Sigmoid colon (tissue), 7 donors: ENCODE data around the gene GAS2L1. TPM values are rescaled to one million over a fixed set of nuclear protein-coding genes. Genes with fewer than 3 reads are reported as not detected.

Source experiments
- DNase-seq: peaks from one replicate; pipeline ENCODE4 v3.0.0-alpha.2; 2019
- H3K27ac ChIP-seq, 4 donors: fragments of 200-600 bp; sonication (generic); one replicate each; pipeline ENCODE4 v1.5.1; 2016 to 2019; ENCODE audit warnings: mild to moderate bottlenecking in 1 of 4
- H3K27me3 ChIP-seq, 3 donors: fragments of 200-600 bp; sonication (generic); one replicate each; pipeline ENCODE4 v1.5.1; 2019; ENCODE audit warnings: mild to moderate bottlenecking in 1 of 3
- H3K36me3 ChIP-seq, 4 donors: fragments of 200-600 bp; sonication (generic); one replicate each; pipeline ENCODE4 v1.5.1; 2016 to 2019
- H3K4me1 ChIP-seq, 4 donors: fragments of 200-600 bp; sonication (generic); one replicate each; pipeline ENCODE4 v1.5.1; 2017 to 2019
- H3K4me3 ChIP-seq, 4 donors: fragments of 200-600 bp; sonication (generic); one replicate each; pipeline ENCODE4 v1.5.1; 2017 to 2019; ENCODE audit warnings: mild to moderate bottlenecking in 2 of 4, moderate library complexity in 1 of 4
- H3K9me3 ChIP-seq, 4 donors: fragments of 200-600 bp in 3 of 4; sonication (generic) in 3 of 4; one replicate each; pipeline versions ENCODE4 v1.5.1 to v1.6.1; 2013 to 2019
- CTCF ChIP-seq, 4 experiments: fragments of 450-650 bp in 3 of 4; fragments of 200-600 bp in 1 of 4; IDR thresholded peaks; one replicate each; pipeline ENCODE4 v1.5.1; 2016 to 2019; ENCODE audit warnings: antibody characterized with exemption in 4 of 4, mild to moderate bottlenecking in 3 of 4, moderate library complexity in 2 of 4
- EP300 ChIP-seq, 4 donors: sonication (generic); formaldehyde crosslinking; IDR thresholded peaks; one replicate each; pipeline ENCODE4 v1.6.1; 2017; ENCODE audit warnings: antibody characterized with exemption in 4 of 4
- POLR2A ChIP-seq, 2 donors: fragments of 450-650 bp; IDR thresholded peaks; one replicate each; pipeline ENCODE4 v1.6.1; 2016; ENCODE audit warnings: antibody characterized with exemption in 2 of 2, mild to moderate bottlenecking in 2 of 2, moderate library complexity in 2 of 2
- POLR2AphosphoS5 ChIP-seq, 4 donors: sonication (generic); formaldehyde crosslinking; IDR thresholded peaks; one replicate each; pipeline ENCODE4 v1.6.1; 2017; ENCODE audit warnings: antibody characterized with exemption in 4 of 4
- WGBS, 2 donors: extraction: QIAGEN DNeasy Blood & Tissue Kit; methylation state at CpG; one replicate each; pipeline ENCODE4 v1.1.7; 2013; 5-methylcytosine and 5-hydroxymethylcytosine counted together
- intact Hi-C: fragments of 100-400 bp; cut with DNase I; formaldehyde crosslinking; loops from one replicate; pipeline ENCODE4 v1.15.1; 2023
- polyA plus RNA-seq, 3 donors: library from polyadenylated mRNA; stranded (reverse); fragments of 200-250 nt; gene quantifications; one replicate each; pipeline ENCODE4 v1.2.3, GENCODE V29; 2013
- total RNA-seq, 4 donors: library from RNA; depleted of rRNA; stranded (reverse); fragments of >200 nt; gene quantifications; one replicate each; pipeline ENCODE4 v1.1.0, GENCODE V29; 2016
- donor health status: healthy with polysubstance abuse.
- donor health status: Bipolar disorder and iron deficiency.
- donor health status: healthy.

GAS2L1 gene
- total and polyA plus RNA-seq, 7 donors: 12.0 to 27.5 (median 22.1) TPM

- H3K27me3 ChIP-seq: no peaks in the 10 kb centered on the region
- H3K36me3 ChIP-seq: peaks cover 5 to 38% (median 15%) of the 10 kb centered on the region in 4 donors
- H3K27ac ChIP-seq: peak overlapping the region; percentile 94 to 100 (median 96)
- peak overlapping the region; percentile 72 to 80 (median 76) for H3K4me3 ChIP-seq
- no peaks in the 10 kb centered on the region for H3K9me3 ChIP-seq
- 0 to 1% methylated on average over 51 of the region's 51 CpGs for WGBS, 2 donors
- intact Hi-C loops: loop anchor here (2.0 to 5.0 kb wide), 2 partner anchors 38 to 1154 kb away; partner anchors contain the start of gene GAS2L1
- DNase-seq: peak; percentile 87
- TF ChIP-seq EP300 (IDR thresholded peaks at IDR 0.05) (no peak), CTCF (IDR thresholded peaks at IDR 0.05) (no peak), POLR2AphosphoS5 (IDR thresholded peaks at IDR 0.05) (no peak), POLR2A (IDR thresholded peaks at IDR 0.05) (no peak)
- peaks cover 0 to 63% (median 57%) of the 10 kb centered on the region in 4 donors for H3K4me1 ChIP-seq
Observed at GRCh38 chr22:29268511-29269229, 37.8 kb upstream of the GAS2L1 start.

GRCh38 chr22:29269230-29269604 is 37.2 kb upstream of the GAS2L1 start:
- intact Hi-C loops: loop anchor here (2.0 to 5.0 kb wide), 2 partner anchors 38 to 1153 kb away; partner anchors contain the start of gene GAS2L1
- TF ChIP-seq EP300 (IDR thresholded peaks at IDR 0.05) (no peak), CTCF (IDR thresholded peaks at IDR 0.05) (no peak), POLR2A (IDR thresholded peaks at IDR 0.05) (no peak), POLR2AphosphoS5 (IDR thresholded peaks at IDR 0.05) (no peak)
- H3K9me3 ChIP-seq: no peaks in the 10 kb centered on the region
- peaks cover 0 to 68% (median 62%) of the 10 kb centered on the region in 4 donors for H3K4me1 ChIP-seq
- no peak for DNase-seq
- peak overlapping the region; percentile 94 to 100 (median 96) for H3K27ac ChIP-seq
- H3K27me3 ChIP-seq: no peaks in the 10 kb centered on the region
- WGBS, 2 donors: 1% methylated on average over 14 of the region's 14 CpGs
- peak overlapping the region; percentile 72 to 80 (median 76) for H3K4me3 ChIP-seq
- H3K36me3 ChIP-seq: peaks cover 6 to 38% (median 17%) of the 10 kb centered on the region in 4 donors

- Histone ChIP-seq H3K27ac (peak overlapping the region; percentile 94 to 100 (median 96)), H3K27me3 (no peaks in the 10 kb centered on the region), H3K36me3 (peaks cover 6 to 38% (median 22%) of the 10 kb centered on the region in 4 donors), H3K4me3 (peak overlapping the region; percentile 72 to 80 (median 76)), H3K9me3 (no peaks in the 10 kb centered on the region), H3K4me1 (peaks cover 0 to 73% (median 69%) of the 10 kb centered on the region in 4 donors)
- no peak for DNase-seq
- 4 to 13% methylated on average over 13 of the region's 13 CpGs for WGBS, 2 donors
- TF ChIP-seq POLR2AphosphoS5 (IDR thresholded peaks at IDR 0.05): no peak
- no peak for TF ChIP-seq EP300 (IDR thresholded peaks at IDR 0.05)
- TF ChIP-seq CTCF (IDR thresholded peaks at IDR 0.05): no peak
- TF ChIP-seq POLR2A (IDR thresholded peaks at IDR 0.05): no peak
- intact Hi-C loops: loop anchor here (2.0 to 5.0 kb wide), 2 partner anchors 37 to 1152 kb away; partner anchors contain the start of gene GAS2L1
Observed at GRCh38 chr22:29269731-29270474, 36.5 kb upstream of the GAS2L1 start.

- intact Hi-C loops: no loop called here
- Histone ChIP-seq H3K4me3 (peak overlapping the region; percentile 72 to 80 (median 76)), H3K4me1 (peaks cover 0 to 80% (median 72%) of the 10 kb centered on the region in 4 donors), H3K27ac (peak overlapping the region; percentile 94 to 100 (median 96)), H3K36me3 (peaks cover 6 to 38% (median 20%) of the 10 kb centered on the region in 4 donors), H3K9me3 (no peaks in the 10 kb centered on the region), H3K27me3 (no peaks in the 10 kb centered on the region)
- WGBS, 2 donors: 22 to 27% methylated on average over 9 of the region's 9 CpGs
- no peak for DNase-seq
- TF ChIP-seq POLR2AphosphoS5 (IDR thresholded peaks at IDR 0.05) (peak in 1 of 4 donors; percentile 31), EP300 (IDR thresholded peaks at IDR 0.05) (no peak)
Observed at GRCh38 chr22:29270475-29271271, 35.8 kb upstream of the GAS2L1 start.
